GM10847 (cell line): ENCODE measurements around the gene KRT17.

Experiments used
- POLR2A ChIP-seq: IDR thresholded peaks from 2 replicates; pipeline ENCODE4 v1.6.1; 2011; ENCODE audit not compliant: insufficient read length; ENCODE audit errors: extremely low read depth

KRT17 gene

GRCh38 chr17:41629826-41630670 lies 5.7 kb upstream of the KRT17 start:
- TF ChIP-seq POLR2A, result no peak

GRCh38 chr17:41629316-41629715 lies 4.9 kb upstream of the KRT17 start:
- no peak for TF ChIP-seq POLR2A

- TF ChIP-seq POLR2A, result no peak
These were observed 3.1 kb upstream of the KRT17 start for GRCh38 chr17:41627316-41628072.

GRCh38 chr17:41625602-41626001 lies 1.2 kb upstream of the KRT17 start:
- no peak for TF ChIP-seq POLR2A

- no peak for TF ChIP-seq POLR2A
These were observed 2.5 kb downstream of the KRT17 start for GRCh38 chr17:41621916-41622315.

- TF ChIP-seq POLR2A, result no peak
These were observed 3.6 kb downstream of the KRT17 start for GRCh38 chr17:41620583-41621434.

- TF ChIP-seq POLR2A, result no peak
These were observed 5.1 kb downstream of the KRT17 start for GRCh38 chr17:41619036-41619926.

GRCh38 chr17:41618341-41619035 lies 5.9 kb downstream of the KRT17 start:
- no peak for TF ChIP-seq POLR2A

GRCh38 chr17:41617698-41618097 lies 6.7 kb downstream of the KRT17 start:
- no peak for TF ChIP-seq POLR2A

- TF ChIP-seq POLR2A, result no peak
These were observed 7.2 kb downstream of the KRT17 start for GRCh38 chr17:41617136-41617535.

GRCh38 chr17:41615454-41615853 lies 8.9 kb downstream of the KRT17 start:
- no peak for TF ChIP-seq POLR2A

- TF ChIP-seq POLR2A, result no peak
These were observed 10.3 kb downstream of the KRT17 start for GRCh38 chr17:41614098-41614497.

GRCh38 chr17:41613277-41614082 lies 10.9 kb downstream of the KRT17 start:
- TF ChIP-seq POLR2A, result no peak
